IMR-90 (cell line): ENCODE measurements around the gene ADGRG6. TPM values are rescaled to one million over a fixed set of nuclear protein-coding genes. Genes with fewer than 3 reads are reported as not detected.

Experiments used
- ATAC-seq: fragments of 200-7000 bp; cut with Tn5 transposase; 2 replicates; pipeline ENCODE4 v1.9.1; 2020; ENCODE audit warnings: low read depth, mild to moderate bottlenecking, moderate library complexity
- BruUV-seq: library from RNA; stranded (reverse); fragments of 400-500 nt; replicated peaks from 2 replicates; lab custom pipeline; 2021; lab: Mats Ljungman, UMichigan
- CTCF ChIA-PET: fragments of 300-600 bp; formaldehyde crosslinking; extraction: SDS; loops from one replicate; lab custom pipeline; 2021; ENCODE audit warnings: antibody characterized with exemption; lab: Yijun Ruan, JAX
- POLR2A ChIA-PET: fragments of 300-600 bp; sonication (Branson Sonifier 250); formaldehyde crosslinking; loops from one replicate; lab custom pipeline; 2022; ENCODE audit warnings: antibody characterized with exemption; ENCODE audit not compliant: unreplicated experiment; lab: Charles Lee
- DNase-seq: peaks from one replicate; pipeline ENCODE4 v3.0.0; 2013
- H2AFZ ChIP-seq: replicated peaks from 2 replicates; pipeline ENCODE3; 2013; ENCODE audit warnings: low read length, mild to moderate bottlenecking; ENCODE audit not compliant: poor library complexity
- H2AK5ac ChIP-seq: 2 replicates; pipeline ENCODE4 v1.6.1; 2013; ENCODE audit warnings: low read depth, low read length, inconsistent platforms
- H2AK9ac ChIP-seq: replicated peaks from 2 replicates; pipeline ENCODE3; 2013; ENCODE audit warnings: mild to moderate bottlenecking, low read depth, low read length, moderate library complexity; ENCODE audit not compliant: poor library complexity
- H2BK120ac ChIP-seq: 2 replicates; pipeline ENCODE4 v1.6.1; 2013; ENCODE audit warnings: low read depth, low read length, inconsistent platforms
- H2BK15ac ChIP-seq: 3 replicates; pipeline ENCODE4 v1.6.1; 2013; ENCODE audit warnings: low read depth, low read length, inconsistent platforms
- H2BK20ac ChIP-seq: 2 replicates; pipeline ENCODE4 v1.6.1; 2013; ENCODE audit warnings: low read depth, mild to moderate bottlenecking, inconsistent platforms, low read length, moderate library complexity
- H2BK5ac ChIP-seq: 2 replicates; pipeline ENCODE4 v1.6.1; 2013; ENCODE audit warnings: mild to moderate bottlenecking, low read depth, low read length, inconsistent platforms; ENCODE audit not compliant: poor library complexity, severe bottlenecking
- H3K14ac ChIP-seq: replicated peaks from 2 replicates; pipeline ENCODE4 v1.6.1; 2013; ENCODE audit warnings: low read depth, low read length, inconsistent platforms
- H3K18ac ChIP-seq: 2 replicates; pipeline ENCODE4 v1.6.1; 2013; ENCODE audit warnings: low read depth, low read length, control low read depth
- H3K23ac ChIP-seq: 2 replicates; pipeline ENCODE4 v1.6.1; 2013; ENCODE audit warnings: low read depth, low read length, inconsistent platforms
- H3K27ac ChIP-seq: 2 replicates; pipeline ENCODE4 v1.5.1; 2013; ENCODE audit warnings: mild to moderate bottlenecking, control low read depth, low read length; ENCODE audit not compliant: insufficient read depth
- H3K27me3 ChIP-seq: 2 replicates; pipeline ENCODE4 v1.6.1; 2013; ENCODE audit warnings: low read length; ENCODE audit not compliant: control insufficient read depth, insufficient read depth
- H3K36me3 ChIP-seq: 2 replicates; pipeline ENCODE4 v1.6.1; 2013; ENCODE audit warnings: low read length, mixed read lengths; ENCODE audit not compliant: control insufficient read depth, insufficient read depth
- H3K4ac ChIP-seq: 2 replicates; pipeline ENCODE4 v1.6.1; 2013; ENCODE audit warnings: low read depth, low read length, inconsistent platforms
- H3K4me1 ChIP-seq: 2 replicates; pipeline ENCODE4 v1.6.1; 2013; ENCODE audit warnings: low read length, mixed read lengths; ENCODE audit not compliant: control insufficient read depth, insufficient read depth
- H3K4me2 ChIP-seq: 2 replicates; pipeline ENCODE4 v1.6.1; 2013; ENCODE audit warnings: low read depth, mild to moderate bottlenecking, control low read depth, low read length, moderate library complexity
- H3K4me3 ChIP-seq: 2 replicates; pipeline ENCODE4 v1.5.1; 2013; ENCODE audit warnings: low read depth, mild to moderate bottlenecking, control low read depth, low read length, moderate library complexity; ENCODE audit not compliant: insufficient read depth
- H3K56ac ChIP-seq: 2 replicates; pipeline ENCODE4 v1.6.1; 2013; ENCODE audit warnings: low read length, inconsistent platforms; ENCODE audit not compliant: insufficient read depth; ENCODE audit errors: extremely low read depth
- H3K79me1 ChIP-seq, 2 experiments: 2 replicates each; pipeline ENCODE4 v1.6.1; 2013; ENCODE audit warnings: low read length in 2 of 2, inconsistent platforms in 1 of 2, low read depth in 1 of 2
- H3K9ac ChIP-seq: 2 replicates; pipeline ENCODE4 v1.6.1; 2013; ENCODE audit warnings: low read depth, low read length, control low read depth
- H3K9me1 ChIP-seq: 2 replicates; pipeline ENCODE4 v1.6.1; 2013; ENCODE audit warnings: low read length, inconsistent platforms; ENCODE audit not compliant: insufficient read depth
- H3K9me3 ChIP-seq: 2 replicates; pipeline ENCODE4 v1.6.1; 2013; ENCODE audit warnings: low read length; ENCODE audit not compliant: control insufficient read depth, insufficient read depth
- H4K20me1 ChIP-seq: 2 replicates; pipeline ENCODE4 v1.6.1; 2013; ENCODE audit warnings: low read length, inconsistent platforms; ENCODE audit not compliant: insufficient read depth
- H4K5ac ChIP-seq: 2 replicates; pipeline ENCODE4 v1.6.1; 2013; ENCODE audit warnings: mild to moderate bottlenecking, low read depth, low read length, control low read depth
- H4K8ac ChIP-seq, 2 experiments: 2 replicates each; pipeline ENCODE4 v1.6.1; 2013; ENCODE audit warnings: low read depth in 2 of 2, low read length in 2 of 2, control low read depth in 1 of 2, inconsistent platforms in 1 of 2
- H4K91ac ChIP-seq: 2 replicates; pipeline ENCODE4 v1.6.1; 2013; ENCODE audit warnings: low read depth, low read length, inconsistent platforms; ENCODE audit not compliant: insufficient read depth
- FOS ChIP-seq: fragments of 150-350 bp; IDR thresholded peaks from 2 replicates; pipeline ENCODE4 v1.6.1; 2016; ENCODE audit warnings: low read depth, low read length
- MAFK ChIP-seq: IDR thresholded peaks from 2 replicates; pipeline ENCODE4 v1.6.1; 2012; ENCODE audit warnings: low read depth, low read length, improper control_type of control experiment
- MAZ ChIP-seq: IDR thresholded peaks from 2 replicates; pipeline ENCODE4 v1.6.1; 2012; ENCODE audit warnings: low read depth, mild to moderate bottlenecking, low read length, improper control_type of control experiment, moderate library complexity, borderline replicate concordance
- NFE2L2 ChIP-seq: fragments of 150-350 bp; IDR thresholded peaks from 2 replicates; pipeline ENCODE4 v1.6.1; 2016; ENCODE audit warnings: low read depth, mild to moderate bottlenecking, low read length
- WGBS, 2 experiments: methylation state at CpG; one replicate each; pipeline versions ENCODE4 v1.1.5 to v1.1.7; 2013; ENCODE audit warnings: missing lambda C conversion rate in 2 of 2; ENCODE audit not compliant: insufficient read length in 1 of 2; ENCODE audit errors: extremely low coverage in 2 of 2; 5-methylcytosine and 5-hydroxymethylcytosine counted together
- dilution Hi-C: fragments of 300-500 bp; cut with HindIII; formaldehyde crosslinking; loops from one replicate; pipeline ENCODE4 v1.14.3; 2018; ENCODE audit warnings: low sequenced_read_pairs; ENCODE audit not compliant: unreplicated experiment
- in situ Hi-C: fragments of 300-500 bp; cut with MboI; formaldehyde crosslinking; loops from 3 replicates; pipeline ENCODE4 v1.14.3; 2019; ENCODE audit warnings: low sequenced_read_pairs, inconsistent platforms, mixed read lengths
- intact Hi-C: fragments of 100-400 bp; cut with micrococcal nuclease; formaldehyde crosslinking; loops from 2 replicates; pipeline ENCODE4 v1.10.0; 2022
- polyA plus RNA-seq, 3 experiments: library from polyadenylated mRNA; depleted of rRNA; stranded (reverse); fragments of >200 nt; gene quantifications; 2 replicates each; pipeline ENCODE4 v1.2.3, GENCODE V29; 2012; ENCODE audit warnings: low replicate concordance in 1 of 3
- total RNA-seq: library from RNA; depleted of rRNA; stranded (reverse); fragments of >200 nt; gene quantifications from 2 replicates; pipeline ENCODE4 v1.2.3, GENCODE V29; 2012

ADGRG6 gene
- total and polyA plus RNA-seq, 2 of the 4 experiments (the other 2 are of a cell fraction) = 10.0 to 20.3 TPM

DNA sequence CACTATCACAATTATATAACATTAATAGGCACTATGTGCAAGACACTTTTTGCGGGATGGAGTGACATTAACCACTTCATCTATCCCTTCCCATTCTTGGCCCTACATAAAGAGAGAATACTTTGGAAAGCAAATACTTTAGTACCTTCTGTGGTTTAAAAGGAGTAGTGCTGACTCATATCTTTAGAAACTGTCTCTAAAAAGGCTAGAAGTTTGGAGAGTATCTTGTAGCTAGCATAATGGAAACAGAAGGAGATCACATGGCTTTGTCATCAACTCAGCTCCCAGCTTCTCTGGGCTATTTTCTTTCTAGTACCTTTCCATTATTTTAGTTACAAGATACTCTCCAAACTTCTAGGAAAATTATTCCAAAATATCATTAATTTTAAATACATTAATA, 157.5 kb downstream of the ADGRG6 start:
- POLR2A ChIA-PET = no interaction called here
- H2AK5ac ChIP-seq = no peak overlapping the region

More for the DNA sequence above, 157.5 kb downstream of the ADGRG6 start:
- peak; percentile 87 for ATAC-seq
- intact Hi-C loops (no loop called here), dilution Hi-C loops (no loop called here), in situ Hi-C loops (no loop called here)
- Histone ChIP-seq H3K9me3 (no peaks in the 10 kb centered on the region), H2AFZ (no peak overlapping the region), H4K5ac (no peak overlapping the region), H3K4ac (no peak overlapping the region), H4K20me1 (no peaks in the 10 kb centered on the region), H3K14ac (no peak overlapping the region), H3K27me3 (no peaks in the 10 kb centered on the region), H4K91ac (no peak overlapping the region), H3K4me1 (peaks cover 2% of the 10 kb centered on the region; the same call in 1 of the 2 replicates), H2BK20ac (no peak overlapping the region), H2BK5ac (no peak overlapping the region), H3K9ac (no peak overlapping the region), H3K4me2 (no peak overlapping the region), H2BK120ac (no peak overlapping the region), H3K9me1 (no peaks in the 10 kb centered on the region), H3K18ac (no peak overlapping the region), H3K4me3 (no peak overlapping the region), H2AK9ac (no peak overlapping the region), H3K27ac (no peak overlapping the region), H3K79me1 (no peaks in the 10 kb centered on the region), H3K23ac (no peak overlapping the region), H3K56ac (no peak overlapping the region), H4K8ac (no peak overlapping the region), H3K36me3 (no peaks in the 10 kb centered on the region), H2BK15ac (no peak overlapping the region)
- WGBS, 2 experiments = no CpG with 5 or more reads among the region's 1 CpG
- DNase-seq = peak; percentile 66
- CTCF ChIA-PET = interaction anchor here (1.2 kb wide), 1 partner anchor 15 kb away, joined by 3 read pairs; no protein-coding TSS in a partner anchor
- TF ChIP-seq MAFK (peak; percentile 70), MAZ (no peak), NFE2L2 (0 out of 2 replicates have a peak, but pooled peaks have one; percentile 8), FOS (no peak)
- BruUV-seq = no TSS peak
